SHP77 (cell line): ENCODE data around the gene SPDYE1.

ENCODE experiments used
- DNase-seq, 2 experiments: peaks; one replicate each; lab custom pipeline; 2025; lab: John Stamatoyannopoulos, UW

Gene SPDYE1

DNA sequence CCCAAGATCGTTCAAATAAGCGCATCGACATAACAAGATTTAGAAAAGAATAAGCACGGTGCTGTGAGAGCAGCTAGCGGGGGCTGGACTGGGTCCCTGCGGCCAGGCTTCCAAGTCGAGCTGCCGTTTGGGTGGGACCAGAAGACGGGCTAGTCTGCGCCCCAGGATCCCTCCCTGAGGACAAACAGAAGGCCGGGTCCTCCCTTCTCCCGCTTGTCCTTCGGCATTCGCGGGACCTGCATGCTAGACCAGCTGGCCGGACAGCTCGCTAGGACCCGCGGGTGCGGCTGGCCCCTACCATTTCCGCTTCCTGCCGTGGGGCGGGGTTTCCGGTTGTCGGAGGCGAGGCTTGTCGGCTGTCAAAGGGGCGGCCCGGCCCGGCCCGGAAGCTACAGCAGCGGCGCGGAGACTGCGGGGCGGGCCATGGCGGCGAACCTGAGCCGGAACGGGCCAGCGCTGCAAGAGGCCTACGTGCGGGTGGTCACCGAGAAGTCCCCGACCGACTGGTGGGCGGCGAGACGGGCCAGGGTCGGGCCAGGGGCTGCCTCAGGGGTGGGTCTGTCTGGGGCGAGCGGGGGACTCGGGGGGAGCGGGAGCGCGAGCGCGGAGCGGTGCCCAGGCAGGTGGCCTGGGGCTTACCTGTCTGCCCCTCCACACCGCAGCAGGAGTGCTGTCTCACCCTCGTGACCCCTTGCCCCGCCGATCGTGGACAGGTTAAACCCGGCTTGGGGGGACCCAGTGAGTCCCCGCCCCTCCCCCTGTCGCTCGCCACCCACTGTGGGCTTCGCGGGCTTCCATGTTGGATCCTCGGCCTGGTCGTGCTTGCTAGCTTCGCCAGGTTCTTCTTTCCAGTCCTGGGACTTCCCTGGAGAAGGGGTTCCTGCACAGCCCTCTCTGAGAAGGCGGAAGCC lies 46.9 kb downstream of the SPDYE1 start, which contains the start of gene DBNL:
Gene DBNL (plus strand): TSS at position 388 of the 911 bp plus-strand sequence. CDS start 36 bp downstream, at position 424.
- DNase-seq = peak; percentile 91 to 95

DNA sequence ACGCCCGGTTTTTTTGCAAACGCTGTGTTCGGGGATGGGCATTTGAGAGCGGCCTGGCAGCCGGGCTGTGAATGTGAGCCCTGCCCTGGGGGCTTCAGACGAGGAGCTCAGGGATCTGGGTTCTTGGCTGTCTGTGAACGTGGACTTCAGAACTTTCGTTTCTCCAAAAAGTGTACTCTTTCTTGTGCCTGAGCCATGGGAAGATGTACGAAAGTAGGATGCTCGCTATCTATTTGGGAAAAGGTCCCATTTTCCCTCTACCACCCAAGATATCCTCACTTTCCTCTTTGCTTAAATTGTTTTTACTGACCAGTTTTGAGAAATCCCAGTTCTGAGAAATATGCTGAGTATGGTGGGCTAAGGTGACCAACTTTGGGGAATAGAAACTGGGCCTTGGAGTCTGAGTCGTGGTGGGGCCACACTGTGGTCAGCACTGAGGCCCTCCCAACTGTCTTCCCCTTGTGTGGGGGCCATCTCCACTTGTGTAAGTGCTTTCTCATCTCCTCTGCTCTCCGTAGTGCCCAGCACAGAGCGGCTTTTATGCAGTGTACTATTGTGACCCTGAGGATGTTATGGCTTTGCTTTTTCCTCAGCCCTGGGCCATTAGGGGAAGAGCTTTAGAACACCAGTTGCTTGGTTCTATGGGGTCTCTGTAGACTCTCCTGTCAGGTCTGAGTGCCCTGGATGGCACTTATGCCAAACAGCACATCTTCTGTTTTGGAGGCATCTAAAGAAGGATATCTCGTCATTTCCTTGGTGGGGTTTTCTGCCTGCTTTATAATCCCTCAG lies 47.7 kb downstream of the SPDYE1 start:
- DNase-seq = peak in 1 of 2 experiments; percentile 24

DNA sequence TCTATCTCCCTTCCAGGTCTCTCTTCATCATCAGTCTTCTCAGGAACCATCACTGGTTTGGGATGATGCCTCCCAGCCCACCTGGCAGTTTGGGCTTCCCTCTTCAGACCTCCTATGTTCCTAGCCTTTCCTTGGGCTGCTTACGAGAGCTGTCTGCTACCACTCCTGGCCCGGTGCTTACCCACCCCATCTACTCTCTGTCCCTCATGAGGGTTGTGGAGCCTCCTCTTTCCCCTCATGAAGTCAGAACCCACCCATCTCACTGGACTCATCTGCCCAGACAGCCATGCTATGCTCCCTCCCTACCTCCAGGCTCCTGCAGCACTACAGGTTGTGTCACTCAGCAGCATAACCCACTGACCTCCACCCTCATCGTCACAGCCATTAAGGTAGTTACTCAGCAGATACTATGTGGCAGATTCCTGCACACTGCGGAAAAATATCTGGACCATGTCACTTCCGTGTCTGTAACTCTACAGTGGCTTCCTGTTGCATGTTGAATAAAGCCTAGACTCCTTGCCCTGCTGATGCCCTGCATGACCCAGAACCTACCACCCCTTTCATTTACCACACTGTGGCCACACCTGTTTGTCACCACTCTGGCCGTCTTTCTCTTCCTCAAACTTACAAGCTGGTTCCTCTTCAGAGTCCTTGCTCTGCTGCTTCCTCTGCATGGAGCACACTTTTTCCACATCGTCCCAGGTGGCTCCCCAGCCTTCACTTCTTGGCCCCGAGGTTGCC lies 48.8 kb downstream of the SPDYE1 start:
- no peak for DNase-seq

DNA sequence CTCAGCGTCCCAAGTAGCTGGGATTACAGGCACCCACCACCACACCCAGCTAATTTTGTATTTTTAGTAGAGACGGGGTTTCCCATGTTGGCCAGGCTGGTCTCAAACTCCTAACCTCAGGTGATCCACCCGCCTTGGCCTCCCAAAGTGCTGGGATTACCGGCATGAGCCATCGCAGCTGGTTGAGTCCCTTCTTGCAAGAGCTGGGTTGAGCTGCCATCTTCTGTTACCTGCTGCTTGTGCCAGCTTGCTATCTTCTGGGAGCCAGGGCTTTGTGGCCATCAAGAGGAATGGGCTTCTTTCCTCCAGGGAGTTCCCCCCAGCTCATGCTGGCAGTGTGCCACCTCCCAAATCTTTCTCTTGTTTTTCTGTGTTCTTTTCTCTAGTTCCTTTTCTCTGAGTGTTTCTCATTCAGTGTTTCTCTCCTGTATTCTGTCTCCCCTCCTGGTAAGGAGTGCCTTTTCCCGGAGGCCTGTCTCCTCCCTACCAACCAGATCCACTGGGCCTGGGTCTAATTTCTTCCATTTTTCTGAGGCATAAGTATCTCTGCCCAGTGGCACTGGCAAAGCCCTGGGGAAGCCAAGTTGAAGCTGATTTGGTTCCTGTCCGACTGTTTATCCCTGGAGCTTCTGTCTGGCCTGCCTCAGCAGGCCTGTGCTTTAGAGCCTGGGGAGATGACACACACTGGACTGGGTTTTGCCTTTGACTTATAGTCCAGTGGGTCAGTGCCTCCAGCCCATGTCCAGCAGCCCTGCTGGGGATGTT lies 50.5 kb downstream of the SPDYE1 start:
- DNase-seq = no peak

DNA sequence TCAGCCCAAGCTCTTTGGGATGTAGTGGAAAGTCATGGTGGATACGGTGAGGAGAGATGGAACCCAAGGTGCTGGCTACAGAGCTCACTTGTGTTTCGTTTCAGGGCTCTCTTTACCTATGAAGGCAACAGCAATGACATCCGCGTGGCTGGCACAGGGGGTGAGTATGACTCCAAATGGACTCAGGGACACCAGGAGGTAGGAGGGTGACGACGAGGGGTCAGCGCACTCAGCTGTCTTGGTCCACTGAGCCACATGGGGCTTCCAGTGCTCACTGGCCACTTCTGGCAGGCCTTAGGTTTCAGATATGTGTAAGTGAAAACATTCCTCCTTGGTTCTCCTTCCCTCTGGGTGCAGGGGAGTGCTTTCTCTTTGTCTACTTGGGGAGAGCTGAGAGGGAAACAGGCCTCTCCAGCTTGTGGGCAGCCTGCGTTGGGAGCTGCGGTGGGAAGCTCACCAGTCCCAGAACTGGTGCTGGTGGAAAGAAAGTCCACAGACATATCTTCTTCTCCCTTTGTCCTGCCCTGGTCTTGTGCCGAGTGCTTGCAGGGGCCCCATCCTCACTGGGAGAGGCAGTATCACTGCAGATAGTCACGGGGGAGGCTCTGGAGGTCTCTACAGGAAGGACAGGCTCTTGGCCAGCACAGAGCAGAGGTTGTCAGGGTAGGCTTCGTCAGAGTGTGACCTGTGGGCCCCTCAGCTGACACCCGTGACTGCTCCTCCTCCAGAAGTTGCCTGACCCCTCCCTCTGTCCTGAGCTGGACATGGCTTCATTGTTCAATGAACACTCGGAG lies 52.6 kb downstream of the SPDYE1 start:
- DNase-seq = no peak

DNA sequence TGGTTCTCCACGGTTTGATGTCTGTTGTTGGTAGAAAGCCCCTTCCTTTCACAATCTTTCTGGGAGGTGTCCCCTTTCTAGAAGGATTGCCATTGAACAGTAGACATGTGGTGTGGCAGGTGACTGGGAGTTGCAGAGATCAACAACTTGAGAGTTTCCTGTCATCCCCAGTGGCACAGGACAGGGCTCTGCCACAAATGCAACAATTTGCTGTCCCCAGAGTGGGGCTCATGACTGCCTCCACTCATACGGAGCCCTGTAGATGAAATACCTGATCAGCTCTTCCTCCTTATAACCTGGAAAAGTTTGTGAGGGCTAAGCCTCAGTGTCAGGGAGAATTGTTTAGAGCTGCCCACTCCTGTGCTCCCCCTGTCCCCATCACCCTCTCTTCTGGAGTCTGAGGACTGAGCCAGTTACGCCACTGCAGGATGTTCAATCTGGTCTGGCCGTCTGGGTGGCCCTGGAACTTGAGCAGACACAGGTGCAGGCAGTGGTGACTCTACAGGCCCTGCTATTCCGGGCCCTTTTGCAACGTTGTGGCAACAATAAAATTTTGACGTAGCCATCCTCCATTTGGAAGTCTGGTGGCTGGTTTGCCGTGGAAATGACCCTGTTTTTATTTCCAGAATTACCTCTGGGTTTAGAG lies 53.3 kb downstream of the SPDYE1 start:
- no peak for DNase-seq

DNA sequence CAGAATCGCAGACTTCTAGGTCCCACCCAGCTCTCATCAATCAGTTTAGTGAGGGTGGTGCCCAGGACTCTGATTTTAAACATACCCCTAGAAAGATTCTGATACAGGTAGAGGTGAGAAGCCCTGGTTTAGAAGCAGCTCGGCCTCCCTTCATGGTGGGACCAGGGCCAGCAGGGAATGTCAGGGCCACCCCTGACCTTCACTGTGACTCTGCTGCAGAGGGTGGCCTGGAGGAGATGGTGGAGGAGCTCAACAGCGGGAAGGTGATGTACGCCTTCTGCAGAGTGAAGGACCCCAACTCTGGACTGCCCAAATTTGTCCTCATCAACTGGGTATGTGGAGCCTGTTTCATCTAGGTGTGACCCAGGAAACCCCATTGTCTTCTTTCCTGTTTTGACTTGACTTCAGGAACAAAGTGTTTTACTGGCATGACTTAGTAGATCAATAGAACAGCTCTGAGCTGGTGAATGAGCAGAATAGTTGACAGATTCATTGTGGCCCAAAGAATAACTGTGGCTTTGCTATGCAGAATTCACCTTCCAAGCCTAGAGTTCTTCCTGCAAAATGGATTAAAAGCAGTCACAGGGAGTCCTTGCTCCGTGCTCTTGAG lies 54.0 kb downstream of the SPDYE1 start:
- DNase-seq = no peak

DNA sequence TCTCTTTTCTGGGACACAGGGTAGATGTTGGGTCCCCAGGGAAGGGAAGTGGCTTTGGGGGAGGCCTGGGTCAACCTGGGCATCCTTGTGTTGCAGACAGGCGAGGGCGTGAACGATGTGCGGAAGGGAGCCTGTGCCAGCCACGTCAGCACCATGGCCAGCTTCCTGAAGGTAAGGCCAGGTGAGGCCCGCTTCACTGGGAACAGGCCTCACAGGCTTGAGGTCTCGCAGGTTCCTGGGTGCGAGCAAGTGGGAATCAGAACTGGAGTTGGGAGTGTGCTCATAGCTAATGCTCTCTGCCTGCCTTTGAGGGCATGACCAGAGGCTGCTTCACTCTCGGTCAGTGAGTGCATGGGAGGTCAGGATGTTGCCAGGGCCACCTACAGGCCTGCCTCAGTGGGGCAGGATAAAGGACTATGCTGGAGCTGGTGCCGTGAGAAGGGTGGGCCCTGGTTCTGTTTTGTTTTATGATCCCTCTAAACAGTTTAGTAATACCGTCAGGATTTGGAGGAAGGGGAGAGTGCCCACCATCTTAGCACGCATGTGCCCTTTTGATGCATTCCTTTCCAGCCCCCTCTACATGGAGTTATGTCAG lies 55.2 kb downstream of the SPDYE1 start:
- DNase-seq = no peak

DNA sequence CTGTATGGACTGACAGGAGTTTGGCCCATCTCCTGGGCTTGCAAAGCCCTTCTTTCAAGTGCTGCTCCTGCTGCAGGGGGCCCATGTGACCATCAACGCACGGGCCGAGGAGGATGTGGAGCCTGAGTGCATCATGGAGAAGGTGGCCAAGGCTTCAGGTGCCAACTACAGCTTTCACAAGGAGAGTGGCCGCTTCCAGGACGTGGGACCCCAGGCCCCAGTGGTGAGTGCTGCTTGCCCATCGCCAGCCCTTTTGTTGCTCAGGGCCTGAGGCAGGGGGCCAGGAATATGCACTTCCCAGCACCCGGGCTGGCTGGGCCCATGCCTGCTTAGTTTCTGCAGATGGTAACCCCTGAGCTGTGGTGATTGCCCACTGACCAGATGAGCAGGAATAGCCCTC lies 59.0 kb downstream of the SPDYE1 start:
- no peak for DNase-seq

DNA sequence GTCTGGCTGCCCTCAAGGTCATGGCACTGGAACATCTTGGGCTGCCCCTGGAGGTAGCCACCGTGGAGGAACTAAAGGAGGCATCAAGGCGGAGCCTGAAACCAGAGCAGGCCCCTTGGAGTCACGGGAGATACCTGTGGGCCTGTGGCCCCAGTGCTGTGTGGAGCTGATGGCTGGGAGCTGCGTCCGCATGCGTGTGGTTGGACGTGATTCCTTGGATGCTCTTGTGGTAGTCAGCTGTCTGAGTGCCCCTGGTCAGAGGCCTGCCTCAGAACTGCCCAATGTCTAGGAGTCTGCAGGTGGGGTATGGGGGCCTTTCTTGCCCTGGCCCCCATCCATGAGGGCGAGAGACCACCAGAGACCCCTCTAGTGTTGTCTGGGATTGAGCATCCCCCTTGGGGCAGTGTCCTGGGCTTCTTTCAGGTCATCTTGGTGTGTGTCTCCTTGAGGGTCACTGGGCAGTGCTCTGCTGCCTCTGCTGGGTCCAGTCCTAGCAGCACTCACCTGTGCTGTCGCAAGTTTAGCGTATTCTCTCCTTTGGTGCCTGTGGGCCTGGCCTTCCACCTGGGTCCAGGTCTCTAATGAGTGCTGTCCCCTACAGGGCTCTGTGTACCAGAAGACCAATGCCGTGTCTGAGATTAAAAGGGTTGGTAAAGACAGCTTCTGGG lies 59.6 kb downstream of the SPDYE1 start:
- DNase-seq = no peak

DNA sequence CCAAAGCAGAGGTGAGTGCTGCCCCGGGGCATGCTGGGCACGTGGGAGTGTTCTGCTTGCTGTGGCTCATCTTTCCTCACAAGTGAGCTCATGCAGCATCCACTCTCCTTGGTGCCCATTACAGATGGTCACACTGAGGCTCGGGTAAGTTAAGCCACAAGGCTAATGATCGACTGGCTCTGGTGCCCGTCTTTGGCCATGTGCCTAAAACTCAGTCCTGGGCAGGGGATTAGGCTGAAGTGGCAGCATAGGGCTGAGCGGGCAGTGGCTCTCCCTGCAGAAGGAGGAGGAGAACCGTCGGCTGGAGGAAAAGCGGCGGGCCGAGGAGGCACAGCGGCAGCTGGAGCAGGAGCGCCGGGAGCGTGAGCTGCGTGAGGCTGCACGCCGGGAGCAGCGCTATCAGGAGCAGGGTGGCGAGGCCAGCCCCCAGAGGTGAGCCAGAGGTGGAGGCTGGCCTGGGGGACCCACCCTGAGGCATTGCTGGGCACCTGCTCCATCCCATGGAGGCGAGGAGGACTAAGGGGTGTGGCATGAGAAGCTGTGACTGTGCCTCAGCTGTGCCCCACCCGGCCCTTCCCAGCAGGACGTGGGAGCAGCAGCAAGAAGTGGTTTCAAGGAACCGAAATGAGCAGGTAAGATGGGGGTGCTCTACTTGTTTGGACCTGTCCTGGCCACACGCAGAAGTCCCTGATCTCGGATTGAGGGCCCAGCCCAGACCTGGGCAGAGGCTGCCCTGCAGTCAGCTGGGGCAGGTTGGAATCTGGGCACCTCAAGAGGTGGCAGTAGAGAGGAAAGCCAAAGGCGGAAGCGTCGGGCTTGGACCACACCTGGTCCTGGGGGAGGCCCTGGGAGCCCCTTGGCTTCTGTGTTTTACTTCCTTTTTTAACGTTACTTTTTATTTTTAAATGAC lies 60.4 kb downstream of the SPDYE1 start:
- DNase-seq = no peak

DNA sequence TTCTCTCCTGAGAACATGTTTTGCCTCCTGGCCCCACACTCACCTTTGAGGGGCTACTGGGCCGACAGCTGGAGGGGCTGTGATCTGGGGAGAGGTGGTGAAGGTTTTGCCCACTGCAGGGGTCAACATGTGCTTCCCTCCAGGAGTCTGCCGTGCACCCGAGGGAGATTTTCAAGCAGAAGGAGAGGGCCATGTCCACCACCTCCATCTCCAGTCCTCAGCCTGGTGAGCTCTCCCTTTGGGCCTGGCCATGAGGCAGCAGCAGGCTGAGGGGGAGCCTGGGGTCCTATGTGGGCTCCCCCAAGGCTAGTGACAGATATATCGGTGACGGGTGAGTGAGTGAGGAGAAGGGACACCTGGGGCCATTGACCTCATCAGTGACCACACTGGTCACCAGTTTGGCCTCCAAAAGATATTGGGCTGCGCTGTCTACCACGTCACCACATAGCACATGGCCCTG lies 61.1 kb downstream of the SPDYE1 start:
- no peak for DNase-seq

DNA sequence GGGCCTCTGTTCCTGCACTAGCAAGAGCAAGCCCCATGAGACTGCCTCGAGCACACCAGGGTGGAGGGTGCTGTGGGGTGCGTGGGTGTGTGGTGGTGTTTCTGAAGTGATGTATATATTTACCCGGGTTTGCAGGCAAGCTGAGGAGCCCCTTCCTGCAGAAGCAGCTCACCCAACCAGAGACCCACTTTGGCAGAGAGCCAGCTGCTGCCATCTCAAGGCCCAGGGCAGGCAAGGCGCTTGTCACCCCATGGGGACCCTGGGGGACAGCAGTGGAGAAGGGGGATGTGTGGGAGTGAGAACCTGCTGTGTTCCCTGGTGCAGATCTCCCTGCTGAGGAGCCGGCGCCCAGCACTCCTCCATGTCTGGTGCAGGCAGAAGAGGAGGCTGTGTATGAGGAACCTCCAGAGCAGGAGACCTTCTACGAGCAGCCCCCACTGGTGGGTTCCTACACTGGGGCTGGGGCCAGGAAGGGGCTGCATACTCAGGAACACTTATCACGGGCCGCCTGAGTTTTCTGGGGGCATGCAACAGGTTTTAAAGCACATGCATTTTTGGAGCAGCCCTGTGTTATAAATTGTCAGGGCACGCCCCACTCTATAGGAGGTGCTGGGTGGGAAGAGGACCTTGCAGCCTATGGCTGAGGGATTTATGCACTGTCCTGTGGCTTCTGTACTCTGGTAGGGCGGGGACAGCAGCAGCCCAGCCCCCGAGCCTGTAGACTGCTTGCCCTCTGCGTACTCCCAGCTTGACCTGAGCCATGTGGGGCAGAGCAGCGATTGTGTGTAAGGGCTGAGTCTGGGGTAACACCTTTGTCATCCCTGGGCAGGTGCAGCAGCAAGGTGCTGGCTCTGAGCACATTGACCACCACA lies 61.8 kb downstream of the SPDYE1 start:
- DNase-seq = no peak
